ENCODE measurements around the gene OTUD6A. TPM values are rescaled to one million over a fixed set of nuclear protein-coding genes. Genes with fewer than 3 reads are reported as not detected.

The OTUD6A gene, protein sequence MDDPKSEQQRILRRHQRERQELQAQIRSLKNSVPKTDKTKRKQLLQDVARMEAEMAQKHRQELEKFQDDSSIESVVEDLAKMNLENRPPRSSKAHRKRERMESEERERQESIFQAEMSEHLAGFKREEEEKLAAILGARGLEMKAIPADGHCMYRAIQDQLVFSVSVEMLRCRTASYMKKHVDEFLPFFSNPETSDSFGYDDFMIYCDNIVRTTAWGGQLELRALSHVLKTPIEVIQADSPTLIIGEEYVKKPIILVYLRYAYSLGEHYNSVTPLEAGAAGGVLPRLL
- total RNA-seq, result not detected in 2 replicates

DNA sequence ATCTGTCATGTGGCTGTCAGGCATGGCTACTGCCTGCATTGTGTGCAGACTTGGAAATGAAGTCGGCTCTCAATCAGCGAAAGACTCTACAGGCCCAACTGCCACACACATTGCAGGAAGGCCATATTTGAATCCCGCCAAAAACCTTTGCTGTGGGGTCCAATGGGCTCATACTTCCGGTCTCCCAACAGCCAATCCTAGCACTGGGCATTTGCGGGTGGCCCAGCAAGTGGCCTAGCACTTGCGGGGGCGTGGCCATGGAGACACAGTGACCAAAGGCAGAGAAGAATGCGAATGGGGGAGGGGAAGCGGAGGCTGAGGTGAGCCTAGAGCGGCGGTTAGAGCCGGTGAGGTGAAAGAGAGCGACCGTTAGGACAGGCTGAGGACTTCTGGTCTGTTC is at the start of gene OTUD6A:
Gene OTUD6A, plus strand, starts transcription at position 382 of the 400 bp plus-strand sequence. CDS start 68 bp downstream, outside the sequence.

DNA sequence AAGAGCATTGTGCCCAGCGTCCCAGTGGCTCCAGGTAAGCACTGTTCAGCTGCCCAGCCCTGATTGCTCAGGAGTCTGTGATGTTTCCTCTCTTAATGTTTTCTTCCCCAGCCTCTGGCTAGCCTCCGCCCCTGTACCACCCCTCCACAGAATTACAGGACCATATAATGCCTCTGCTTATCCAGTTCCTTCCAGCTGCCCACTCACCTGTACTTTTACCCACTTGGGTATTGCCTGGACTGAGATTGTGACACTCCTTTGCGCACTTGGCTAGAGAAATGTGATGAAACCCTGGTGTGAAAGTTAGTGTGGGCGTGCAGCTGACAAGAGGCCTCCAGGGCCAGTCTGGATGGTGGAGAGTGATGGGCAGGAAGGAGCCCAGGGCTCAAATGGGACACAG is 12.3 kb upstream of the OTUD6A start, which contains the start of gene AWAT2:
Gene AWAT2, minus strand, starts transcription at position 14 of the 400 bp plus-strand sequence. Its CDS starts 6 bp downstream, at position 8.

Other genes starting within 250 kb of the OTUD6A start
- not detected in 2 replicates for gene AWAT2, start 12.5 kb upstream of the OTUD6A start, total RNA-seq
- gene IGBP1, start 71.0 kb downstream of the OTUD6A start, total RNA-seq, result 66.6 and 92.5 TPM in 2 replicates
- gene DGAT2L6, start 115.0 kb downstream of the OTUD6A start, total RNA-seq, result not detected in 2 replicates
- not detected in 2 replicates for gene AWAT1, start 172.2 kb downstream of the OTUD6A start, total RNA-seq
- gene P2RY4, start 197.7 kb downstream of the OTUD6A start, total RNA-seq, result 0.07 TPM in 1 of 2 replicates, not detected in the other
- gene ARR3, start 205.9 kb downstream of the OTUD6A start, total RNA-seq, result not detected in 2 replicates
- gene RAB41, start 219.7 kb downstream of the OTUD6A start, total RNA-seq, result not detected in 2 replicates
- gene PDZD11, start 227.5 kb downstream of the OTUD6A start, total RNA-seq, result 24.9 and 31.3 TPM in 2 replicates
- 0.14 and 0.34 TPM in 2 replicates for gene KIF4A, start 227.6 kb downstream of the OTUD6A start, total RNA-seq

Data from nasal cavity respiratory epithelium epithelial cell of viscerocranial mucosa (primary cell).